Measurements from ENCODE around the gene TRAPPC14. TPM values are rescaled to one million over a fixed set of nuclear protein-coding genes. Genes with fewer than 3 reads are reported as not detected.
A peak's percentile ranks its signal among the peaks of the same experiment; 100 is the strongest.

TRAPPC14 gene
- total RNA-seq, 1 experiment from 2014 or later: 19.2 TPM

- no TSS peak for BruUV-seq (replicated peaks)
- H3K4me1 ChIP-seq (ENCODE audit: insufficient read depth, low read length): peaks cover 17% of the 10 kb centered on the region; the same call in 1 of the 2 replicates
- POLR2A ChIA-PET (ENCODE audit: unreplicated experiment): no interaction called here
- intact Hi-C loops (cut with micrococcal nuclease): no loop called here
- no peak overlapping the region for H3K27ac ChIP-seq (ENCODE audit: low read length)
- no peaks in the 10 kb centered on the region for H4K20me1 ChIP-seq (ENCODE audit: low read length)
- no peaks in the 10 kb centered on the region for H3K27me3 ChIP-seq (ENCODE audit: low read length)
- CTCF ChIA-PET: interaction anchor here (1.0 kb wide), 1 partner anchor 22 kb away, joined by 3 read pairs; no protein-coding TSS in a partner anchor
- H2AFZ ChIP-seq (ENCODE audit: low read length): peak overlapping the region; percentile 93; the same call in 1 of the 2 replicates
- peak overlapping the region; percentile 97 for H3K4me2 ChIP-seq (ENCODE audit: low read length)
- ATAC-seq: no peak
- no peaks in the 10 kb centered on the region for H3F3A ChIP-seq (ENCODE audit: low read length, unreplicated experiment)
- no peaks in the 10 kb centered on the region for H3K36me3 ChIP-seq (ENCODE audit: low read depth, low read length)
- H3K9ac ChIP-seq (ENCODE audit: low read length): no peak overlapping the region
- no peak for TF ChIP-seq CTCF (conservative IDR thresholded peaks at IDR 0.05; ENCODE audit: low read depth, low read length)
- TF ChIP-seq EZH2phosphoT487 (IDR thresholded peaks at IDR 0.05; ENCODE audit: borderline replicate concordance, low read length): no peak
- TF ChIP-seq EZH2 (IDR thresholded peaks at IDR 0.05; ENCODE audit: low read length, unreplicated experiment): no peak
- H3K4me3 ChIP-seq (ENCODE audit: low read length): peak overlapping the region; percentile 72; the same call in 1 of the 2 replicates
- no peaks in the 10 kb centered on the region for H3K79me2 ChIP-seq (ENCODE audit: low read length)
- no peaks in the 10 kb centered on the region for H3K9me2 ChIP-seq (replicated peaks; ENCODE audit: low read length)
- DNase-seq: no peak
- no peaks in the 10 kb centered on the region for H3K9me3 ChIP-seq (ENCODE audit: low read length)
Observed at GRCh38 chr7:100166970-100167911, 8.7 kb upstream of the TRAPPC14 start.

GRCh38 chr7:100166317-100166940, 7.9 kb upstream of the TRAPPC14 start:
- Histone ChIP-seq H3K9me3 (ENCODE audit: low read length) (no peaks in the 10 kb centered on the region), H3K79me2 (ENCODE audit: low read length) (no peaks in the 10 kb centered on the region), H3K4me3 (ENCODE audit: low read length) (no peak overlapping the region), H3K36me3 (ENCODE audit: low read depth, low read length) (no peaks in the 10 kb centered on the region), H4K20me1 (ENCODE audit: low read length) (no peaks in the 10 kb centered on the region), H3K9ac (ENCODE audit: low read length) (no peak overlapping the region), H3K4me1 (ENCODE audit: insufficient read depth, low read length) (peaks cover 17% of the 10 kb centered on the region; the same call in 1 of the 2 replicates), H2AFZ (ENCODE audit: low read length) (no peak overlapping the region), H3K27me3 (ENCODE audit: low read length) (no peaks in the 10 kb centered on the region), H3K27ac (ENCODE audit: low read length) (no peak overlapping the region), H3F3A (ENCODE audit: low read length, unreplicated experiment) (no peaks in the 10 kb centered on the region), H3K9me2 (replicated peaks; ENCODE audit: low read length) (no peaks in the 10 kb centered on the region), H3K4me2 (ENCODE audit: low read length) (no peak overlapping the region)
- TF ChIP-seq EZH2 (IDR thresholded peaks at IDR 0.05; ENCODE audit: low read length, unreplicated experiment): no peak
- no peak for TF ChIP-seq EZH2phosphoT487 (IDR thresholded peaks at IDR 0.05; ENCODE audit: borderline replicate concordance, low read length)
- no peak for TF ChIP-seq CTCF (conservative IDR thresholded peaks at IDR 0.05; ENCODE audit: low read depth, low read length)
- DNase-seq (no peak), ATAC-seq (no peak)
- BruUV-seq (replicated peaks): no TSS peak
- POLR2A ChIA-PET (ENCODE audit: unreplicated experiment): no interaction called here
- CTCF ChIA-PET: no interaction called here
- intact Hi-C loops (cut with micrococcal nuclease): no loop called here
